ENCODE results near the gene DGKA.
A peak's percentile ranks its signal among the peaks of the same experiment; 100 is the strongest.
"Not testable (repeated sequence)": the region's sequence is repeated elsewhere in the genome, so short reads cannot be mapped to it uniquely, and the experiment has no call there.

Gene DGKA

GRCh38 chr12:55930771-55931316 lies at the start of gene DGKA:
Gene DGKA (plus strand): TSS chr12:55931162. CDS start chr12:55936504, 5,342 bp downstream.
- in situ Hi-C loops (cut with MboI; ENCODE audit: low pct_unique_long_range_greater_than_20kb, low sequenced_read_pairs) = no loop called here
- DNase-seq = peak; percentile 88

- in situ Hi-C loops (cut with MboI; ENCODE audit: low pct_unique_long_range_greater_than_20kb, low sequenced_read_pairs) = no loop called here
- DNase-seq = no peak
These were observed 45.8 kb upstream of the DGKA start for GRCh38 chr12:55885113-55885512.

- DNase-seq = no peak
- in situ Hi-C loops (cut with MboI; ENCODE audit: low pct_unique_long_range_greater_than_20kb, low sequenced_read_pairs) = no loop called here
These were observed 39.7 kb upstream of the DGKA start for GRCh38 chr12:55891310-55891709.

GRCh38 chr12:55893723-55894122 lies 37.2 kb upstream of the DGKA start:
- in situ Hi-C loops (cut with MboI; ENCODE audit: low pct_unique_long_range_greater_than_20kb, low sequenced_read_pairs) = no loop called here
- no peak for DNase-seq

- no peak for DNase-seq
- in situ Hi-C loops (cut with MboI; ENCODE audit: low pct_unique_long_range_greater_than_20kb, low sequenced_read_pairs) = no loop called here
These were observed 31.9 kb upstream of the DGKA start for GRCh38 chr12:55899082-55899481.

GRCh38 chr12:55901881-55902490 lies 29.0 kb upstream of the DGKA start:
- in situ Hi-C loops (cut with MboI; ENCODE audit: low pct_unique_long_range_greater_than_20kb, low sequenced_read_pairs) = no loop called here
- no peak for DNase-seq

GRCh38 chr12:55906056-55906455 lies 24.9 kb upstream of the DGKA start:
- no peak for DNase-seq
- in situ Hi-C loops (cut with MboI; ENCODE audit: low pct_unique_long_range_greater_than_20kb, low sequenced_read_pairs) = no loop called here

- in situ Hi-C loops (cut with MboI; ENCODE audit: low pct_unique_long_range_greater_than_20kb, low sequenced_read_pairs) = no loop called here
These were observed 22.0 kb upstream of the DGKA start for GRCh38 chr12:55908726-55909512.

GRCh38 chr12:55909513-55909884 lies 21.5 kb upstream of the DGKA start:
- no peak for DNase-seq
- in situ Hi-C loops (cut with MboI; ENCODE audit: low pct_unique_long_range_greater_than_20kb, low sequenced_read_pairs) = no loop called here

More at GRCh38 chr12:55908726-55909512, 22.0 kb upstream of the DGKA start:
- DNase-seq = no peak

GRCh38 chr12:55912908-55913307 lies 18.1 kb upstream of the DGKA start:
- DNase-seq = no peak
- in situ Hi-C loops (cut with MboI; ENCODE audit: low pct_unique_long_range_greater_than_20kb, low sequenced_read_pairs) = no loop called here

GRCh38 chr12:55915482-55915859 lies 15.5 kb upstream of the DGKA start:
- in situ Hi-C loops (cut with MboI; ENCODE audit: low pct_unique_long_range_greater_than_20kb, low sequenced_read_pairs) = no loop called here
- no peak for DNase-seq

- in situ Hi-C loops (cut with MboI; ENCODE audit: low pct_unique_long_range_greater_than_20kb, low sequenced_read_pairs); DNase-seq: not testable (repeated sequence)
These were observed 11.9 kb upstream of the DGKA start for GRCh38 chr12:55919032-55919431.

- in situ Hi-C loops (cut with MboI; ENCODE audit: low pct_unique_long_range_greater_than_20kb, low sequenced_read_pairs) = no loop called here
- DNase-seq = no peak
These were observed 8.8 kb upstream of the DGKA start for GRCh38 chr12:55922126-55922525.

GRCh38 chr12:55923648-55924047 lies 7.3 kb upstream of the DGKA start:
- in situ Hi-C loops (cut with MboI; ENCODE audit: low pct_unique_long_range_greater_than_20kb, low sequenced_read_pairs); DNase-seq: not testable (repeated sequence)

- in situ Hi-C loops (cut with MboI; ENCODE audit: low pct_unique_long_range_greater_than_20kb, low sequenced_read_pairs) = no loop called here
- no peak for DNase-seq
These were observed 5.6 kb upstream of the DGKA start for GRCh38 chr12:55925371-55925770.

- in situ Hi-C loops (cut with MboI; ENCODE audit: low pct_unique_long_range_greater_than_20kb, low sequenced_read_pairs) = no loop called here
These were observed 4.9 kb upstream of the DGKA start for GRCh38 chr12:55925870-55926737.

GRCh38 chr12:55926738-55927587 lies 4.0 kb upstream of the DGKA start:
- in situ Hi-C loops (cut with MboI; ENCODE audit: low pct_unique_long_range_greater_than_20kb, low sequenced_read_pairs) = no loop called here
- DNase-seq = peak; percentile 97

More at GRCh38 chr12:55925870-55926737, 4.9 kb upstream of the DGKA start:
- no peak for DNase-seq

- DNase-seq = peak; percentile 84
- in situ Hi-C loops (cut with MboI; ENCODE audit: low pct_unique_long_range_greater_than_20kb, low sequenced_read_pairs) = no loop called here
These were observed 3.1 kb upstream of the DGKA start, which contains the start of gene PYM1 for GRCh38 chr12:55927588-55928502. Gene PYM1 (minus strand): TSS chr12:55927894. CDS start chr12:55927761, 133 bp downstream.

Measured in KBM-7 (cell line).